HepG2 (cell line): ENCODE measurements around the gene IRGQ. TPM values are rescaled to one million over a fixed set of nuclear protein-coding genes. Genes with fewer than 3 reads are reported as not detected.

Experiments used
- ATAC-seq: fragments of 200-7000 bp; cut with Tn5 transposase; 3 replicates; pipeline ENCODE4 v1.9.1; 2020; ENCODE audit warnings: mild to moderate bottlenecking, moderate library complexity
- BruUV-seq: library from RNA; stranded (reverse); fragments of 400-500 nt; replicated peaks from 2 replicates; lab custom pipeline; 2021; lab: Mats Ljungman, UMichigan
- CTCF ChIA-PET: fragments of 300-600 bp; formaldehyde crosslinking; extraction: SDS; loops from one replicate; lab custom pipeline; 2021; ENCODE audit warnings: low total read pairs, inconsistent platforms, low intra/inter-chr PET ratio; lab: Yijun Ruan, JAX
- POLR2A ChIA-PET: fragments of 350-600 bp; sonication (Branson Sonifier 250); formaldehyde crosslinking; loops from one replicate; lab custom pipeline; 2020; ENCODE audit warnings: antibody characterized with exemption, inconsistent platforms; lab: Yijun Ruan, JAX
- DNase-seq: peaks from one replicate; pipeline ENCODE4 v3.0.0-alpha.2; 2015; ENCODE audit warnings: low spot score
- FAIRE-seq: peaks from 3 replicates; lab custom pipeline; 2011; peaks lifted over from hg19 to GRCh38; lab: Jason Lieb, UNC
- H2AFZ ChIP-seq: one replicate; pipeline ENCODE4 v1.6.1; 2011; ENCODE audit warnings: low read length, inconsistent platforms
- H3K27ac ChIP-seq: fragments of 300-600 bp; 3 replicates; pipeline ENCODE4 v1.8.0; 2011; ENCODE audit warnings: mixed run types, mild to moderate bottlenecking, mixed read lengths, low read length, inconsistent platforms; ENCODE audit not compliant: insufficient read depth; ENCODE audit errors: extremely low read length
- H3K27me3 ChIP-seq, 2 experiments: fragments of 200-600 bp in 1 of 2; 2 replicates in 1 of 2; 3 replicates in 1 of 2; pipeline versions ENCODE4 v1.6.0 to v1.8.0; 2011; ENCODE audit warnings: low read length in 2 of 2, mild to moderate bottlenecking in 2 of 2, moderate library complexity in 2 of 2, inconsistent platforms in 1 of 2; ENCODE audit not compliant: insufficient read depth in 2 of 2, control insufficient read depth in 1 of 2
- H3K36me3 ChIP-seq, 2 experiments: fragments of 200-600 bp in 1 of 2; replicated peaks in 1 of 2; 2 replicates in 1 of 2; 3 replicates in 1 of 2; pipeline versions ENCODE4 v1.5.1 to v1.8.0; 2011; ENCODE audit warnings: low read length in 2 of 2, inconsistent platforms in 1 of 2; ENCODE audit not compliant: insufficient read depth in 2 of 2, control insufficient read depth in 1 of 2
- H3K4me1 ChIP-seq: 2 replicates; pipeline ENCODE4 v1.5.1; 2012; ENCODE audit warnings: low read length, inconsistent platforms; ENCODE audit not compliant: insufficient read depth
- H3K4me2 ChIP-seq: 2 replicates; pipeline ENCODE4 v1.6.0; 2011; ENCODE audit warnings: low read depth, low read length, inconsistent platforms
- H3K4me3 ChIP-seq, 3 experiments: fragments of 200-600 bp in 1 of 3; sonication (generic), shearing (Covaris generic) in 1 of 3; replicated peaks in 1 of 3; 2 replicates each; pipeline ENCODE4 v1.5.1; 2011 to 2016; ENCODE audit warnings: low read length in 3 of 3, inconsistent platforms in 2 of 3, low read depth in 2 of 3, mild to moderate bottlenecking in 2 of 3, control low read depth in 1 of 3, mixed read lengths in 1 of 3; ENCODE audit not compliant: insufficient read depth in 1 of 3
- H3K79me2 ChIP-seq: one replicate; pipeline ENCODE4 v1.6.1; 2011; ENCODE audit warnings: low read length, inconsistent platforms; ENCODE audit not compliant: insufficient read depth
- H3K9ac ChIP-seq: 2 replicates; pipeline ENCODE4 v1.6.0; 2011; ENCODE audit warnings: mild to moderate bottlenecking, low read depth, low read length, inconsistent platforms; ENCODE audit not compliant: insufficient read depth
- H3K9me3 ChIP-seq: 2 replicates; pipeline ENCODE4 v1.5.1; 2012; ENCODE audit warnings: mild to moderate bottlenecking, low read length
- H4K20me1 ChIP-seq: 2 replicates; pipeline ENCODE4 v1.6.0; 2011; ENCODE audit warnings: inconsistent platforms, mild to moderate bottlenecking, low read length, moderate library complexity; ENCODE audit not compliant: insufficient read depth
- HDAC2 ChIP-seq: sonication (generic); formaldehyde crosslinking; IDR thresholded peaks from 2 replicates; pipeline ENCODE4 v1.4.0; 2020; ENCODE audit warnings: missing genetic modification reagents
- HNRNPH1 ChIP-seq: fragments of 200-400 bp; formaldehyde crosslinking; optimal IDR thresholded peaks from 2 replicates; pipeline ENCODE3; 2017; ENCODE audit warnings: mild to moderate bottlenecking, low read depth, low read length
- KDM3A ChIP-seq: IDR thresholded peaks from 2 replicates; pipeline ENCODE4 v1.6.1; 2018; ENCODE audit warnings: low read depth, missing compliant biosample characterization
- NFIB ChIP-seq: sonication (generic); formaldehyde crosslinking; IDR thresholded peaks from 2 replicates; pipeline ENCODE4 v1.9.0; 2021; ENCODE audit warnings: missing genetic modification reagents, mild to moderate bottlenecking, borderline replicate concordance
- SMC3 ChIP-seq: IDR thresholded peaks from 2 replicates; pipeline ENCODE4 v1.6.1; 2011; ENCODE audit warnings: low read length, improper control_type of control experiment
- SPEN ChIP-seq: sonication (generic); formaldehyde crosslinking; IDR thresholded peaks from 2 replicates; pipeline ENCODE4 v1.5.1; 2020; ENCODE audit warnings: low read depth, mild to moderate bottlenecking, missing genetic modification reagents
- ZNF121 ChIP-seq: sonication (generic); formaldehyde crosslinking; IDR thresholded peaks from 2 replicates; pipeline ENCODE4 v1.5.0; 2020; ENCODE audit warnings: mild to moderate bottlenecking, missing genetic modification reagents
- ZNF138 ChIP-seq: sonication (generic); formaldehyde crosslinking; IDR thresholded peaks from 2 replicates; pipeline ENCODE4 v1.5.0; 2020; ENCODE audit warnings: mild to moderate bottlenecking, low read depth, missing genetic modification reagents
- ZZZ3 ChIP-seq: sonication (generic); formaldehyde crosslinking; IDR thresholded peaks from 2 replicates; pipeline ENCODE4 v1.4.0; 2020; ENCODE audit warnings: missing genetic modification reagents, mild to moderate bottlenecking, borderline replicate concordance
- WGBS: methylation state at CpG from one replicate; pipeline ENCODE4 v1.1.6; 2017; ENCODE audit warnings: low lambda C conversion rate; 5-methylcytosine and 5-hydroxymethylcytosine counted together
- in situ Hi-C: cut with HindIII; loops from 2 replicates; pipeline ENCODE4 v1.10.0; 2017; ENCODE audit warnings: low pct_unique_long_range_greater_than_20kb; ENCODE audit not compliant: extremely low pct_ligation_motif_present
- intact Hi-C: fragments of 100-400 bp; cut with micrococcal nuclease; formaldehyde crosslinking; loops from one replicate; pipeline ENCODE4 v1.10.0; 2022; ENCODE audit not compliant: unreplicated experiment
- polyA plus RNA-seq, 8 experiments: library from polyadenylated mRNA; depleted of rRNA in 3 of 8; stranded (reverse) in 7 of 8; unstranded in 1 of 8; fragments of >200 nt; fragmentation: Illumina TruSeq in 4 of 8; extraction: Trizol in 4 of 8; gene quantifications; 2 replicates each; pipeline versions ENCODE4 v1.2.1 to v1.2.3, GENCODE V29; 2011 to 2016; ENCODE audit warnings: low read depth in 4 of 8, missing spikeins in 1 of 8, mixed read lengths in 1 of 8; ENCODE audit not compliant: insufficient read depth in 1 of 8
- total RNA-seq, 5 experiments: library from RNA; depleted of rRNA; stranded (reverse); fragments of >200 nt; fragmentation: Illumina TruSeq; extraction: Trizol; gene quantifications; 2 replicates each; pipeline ENCODE4 v1.2.3, GENCODE V29; 2016; ENCODE audit warnings: low read depth in 1 of 5
- TF ChIP-seq, protein P1 (sequence below): sonication (generic); formaldehyde crosslinking; IDR thresholded peaks from 2 replicates; pipeline ENCODE4 v1.4.0; 2020; ENCODE audit warnings: mild to moderate bottlenecking, missing genetic modification reagents
- TF ChIP-seq, protein P2 (sequence below), 2 experiments: sonication (generic) in 1 of 2; formaldehyde crosslinking in 1 of 2; IDR thresholded peaks; 2 replicates each; pipeline versions ENCODE4 v1.4.0 to v1.6.1; 2016 to 2020; ENCODE audit warnings: borderline replicate concordance in 1 of 2, low read depth in 1 of 2, mild to moderate bottlenecking in 1 of 2, missing genetic modification reagents in 1 of 2
- TF ChIP-seq, protein P3 (sequence below): sonication (generic); formaldehyde crosslinking; IDR thresholded peaks from 2 replicates; pipeline ENCODE4 v1.9.0; 2021; ENCODE audit warnings: missing genetic modification reagents, borderline replicate concordance
- TF ChIP-seq, protein P4 (sequence below): sonication (generic); IDR thresholded peaks from 2 replicates; pipeline ENCODE4 v1.6.1; 2016; ENCODE audit warnings: low read depth, borderline replicate concordance
- TF ChIP-seq, protein P5 (sequence below): sonication (generic); formaldehyde crosslinking; conservative IDR thresholded peaks from 2 replicates; pipeline ENCODE4 v1.4.0; 2020; ENCODE audit warnings: missing genetic modification reagents

IRGQ gene
- total and polyA plus RNA-seq, 2 of the 13 experiments (the other 11 are each of a cell fraction or from before 2014, with no cell fraction given): 11.6 to 12.4 TPM

DNA sequence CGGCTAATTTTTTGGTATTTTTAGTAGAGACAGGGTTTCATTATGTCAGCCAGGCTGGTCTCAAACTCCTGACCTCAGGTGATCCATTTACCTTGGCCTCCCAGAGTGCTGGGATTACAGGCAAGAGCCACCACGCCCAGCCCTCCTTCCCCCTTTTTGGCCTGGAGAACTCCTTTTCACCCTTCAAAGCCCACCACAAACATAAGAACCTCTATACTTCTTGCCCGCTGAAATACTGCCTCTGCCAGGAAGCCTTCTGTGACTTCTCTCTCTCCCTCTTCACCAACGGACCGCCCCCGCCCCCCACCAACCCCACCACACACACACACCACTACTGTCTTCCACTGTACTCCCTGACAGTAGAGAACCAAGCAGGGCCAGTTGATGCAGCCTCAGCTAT, 21.0 kb upstream of the IRGQ start (continued):
- TF ChIP-seq, protein P1, sequence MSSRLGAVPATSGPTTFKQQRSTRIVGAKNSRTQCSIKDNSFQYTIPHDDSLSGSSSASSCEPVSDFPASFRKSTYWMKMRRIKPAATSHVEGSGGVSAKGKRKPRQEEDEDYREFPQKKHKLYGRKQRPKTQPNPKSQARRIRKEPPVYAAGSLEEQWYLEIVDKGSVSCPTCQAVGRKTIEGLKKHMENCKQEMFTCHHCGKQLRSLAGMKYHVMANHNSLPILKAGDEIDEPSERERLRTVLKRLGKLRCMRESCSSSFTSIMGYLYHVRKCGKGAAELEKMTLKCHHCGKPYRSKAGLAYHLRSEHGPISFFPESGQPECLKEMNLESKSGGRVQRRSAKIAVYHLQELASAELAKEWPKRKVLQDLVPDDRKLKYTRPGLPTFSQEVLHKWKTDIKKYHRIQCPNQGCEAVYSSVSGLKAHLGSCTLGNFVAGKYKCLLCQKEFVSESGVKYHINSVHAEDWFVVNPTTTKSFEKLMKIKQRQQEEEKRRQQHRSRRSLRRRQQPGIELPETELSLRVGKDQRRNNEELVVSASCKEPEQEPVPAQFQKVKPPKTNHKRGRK: no peak
- TF ChIP-seq ZZZ3 (CRISPR knock-in tag): no peak
- TF ChIP-seq NFIB: no peak
- TF ChIP-seq, all 625 proteins: peak for 0

DNA sequence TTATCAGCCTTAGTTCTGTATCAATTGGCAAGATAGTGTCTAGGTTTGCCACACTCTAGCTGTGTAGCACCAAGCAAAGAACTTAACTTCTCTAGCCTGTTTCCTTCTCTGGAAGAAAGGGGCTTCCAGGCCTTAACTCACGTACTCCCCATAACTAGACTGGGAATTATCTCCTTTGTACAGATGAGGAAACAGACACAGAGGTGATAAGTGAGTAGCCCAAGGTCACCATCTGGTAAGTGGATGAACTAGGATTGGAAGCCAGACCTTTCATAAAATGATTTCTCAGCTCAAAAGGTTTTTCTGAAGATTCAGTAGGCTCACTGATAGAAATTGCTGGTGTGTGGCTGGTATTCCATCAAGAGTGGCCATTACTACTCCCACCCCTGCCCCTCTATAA, 20.4 kb upstream of the IRGQ start:
- no TSS peak for BruUV-seq
- intact Hi-C loops: no loop called here
- Histone ChIP-seq H4K20me1 (no peaks in the 10 kb centered on the region), H3K4me2 (no peak overlapping the region), H3K9me3 (no peaks in the 10 kb centered on the region), H3K4me3 (no peak overlapping the region), H3K4me1 (peaks cover 24% of the 10 kb centered on the region), H2AFZ (no peak overlapping the region), H3K36me3 (peaks cover 9 to 22% of the 10 kb centered on the region in 2 experiments; a peak in 4 of 5 replicates), H3K9ac (no peak overlapping the region), H3K79me2 (peaks cover 14% of the 10 kb centered on the region), H3K27me3 (no peaks in the 10 kb centered on the region), H3K27ac (no peak overlapping the region)
- in situ Hi-C loops: no loop called here
- FAIRE-seq: no peak
- 80% methylated on average over 1 of the region's 1 CpG for WGBS
- CTCF ChIA-PET: no interaction called here
- POLR2A ChIA-PET: no interaction called here
- ATAC-seq: no peak
- no peak for DNase-seq
- TF ChIP-seq, protein P2, sequence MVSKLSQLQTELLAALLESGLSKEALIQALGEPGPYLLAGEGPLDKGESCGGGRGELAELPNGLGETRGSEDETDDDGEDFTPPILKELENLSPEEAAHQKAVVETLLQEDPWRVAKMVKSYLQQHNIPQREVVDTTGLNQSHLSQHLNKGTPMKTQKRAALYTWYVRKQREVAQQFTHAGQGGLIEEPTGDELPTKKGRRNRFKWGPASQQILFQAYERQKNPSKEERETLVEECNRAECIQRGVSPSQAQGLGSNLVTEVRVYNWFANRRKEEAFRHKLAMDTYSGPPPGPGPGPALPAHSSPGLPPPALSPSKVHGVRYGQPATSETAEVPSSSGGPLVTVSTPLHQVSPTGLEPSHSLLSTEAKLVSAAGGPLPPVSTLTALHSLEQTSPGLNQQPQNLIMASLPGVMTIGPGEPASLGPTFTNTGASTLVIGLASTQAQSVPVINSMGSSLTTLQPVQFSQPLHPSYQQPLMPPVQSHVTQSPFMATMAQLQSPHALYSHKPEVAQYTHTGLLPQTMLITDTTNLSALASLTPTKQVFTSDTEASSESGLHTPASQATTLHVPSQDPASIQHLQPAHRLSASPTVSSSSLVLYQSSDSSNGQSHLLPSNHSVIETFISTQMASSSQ (IDR thresholded peaks at IDR 0.05; ENCODE audit: low read depth): no peak
- TF ChIP-seq, protein P2 (CRISPR knock-in tag; IDR thresholded peaks at IDR 0.05; ENCODE audit: borderline replicate concordance): no peak
- no peak for TF ChIP-seq HNRNPH1
- TF ChIP-seq ZNF138 (CRISPR knock-in tag): no peak
- no peak for TF ChIP-seq SMC3
- TF ChIP-seq, protein P3, sequence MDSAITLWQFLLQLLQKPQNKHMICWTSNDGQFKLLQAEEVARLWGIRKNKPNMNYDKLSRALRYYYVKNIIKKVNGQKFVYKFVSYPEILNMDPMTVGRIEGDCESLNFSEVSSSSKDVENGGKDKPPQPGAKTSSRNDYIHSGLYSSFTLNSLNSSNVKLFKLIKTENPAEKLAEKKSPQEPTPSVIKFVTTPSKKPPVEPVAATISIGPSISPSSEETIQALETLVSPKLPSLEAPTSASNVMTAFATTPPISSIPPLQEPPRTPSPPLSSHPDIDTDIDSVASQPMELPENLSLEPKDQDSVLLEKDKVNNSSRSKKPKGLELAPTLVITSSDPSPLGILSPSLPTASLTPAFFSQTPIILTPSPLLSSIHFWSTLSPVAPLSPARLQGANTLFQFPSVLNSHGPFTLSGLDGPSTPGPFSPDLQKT (CRISPR knock-in tag): no peak
- no peak for TF ChIP-seq HDAC2 (CRISPR knock-in tag)
- TF ChIP-seq KDM3A (CRISPR knock-in tag): no peak
- TF ChIP-seq SPEN (CRISPR knock-in tag): no peak
- no peak for TF ChIP-seq ZNF121 (CRISPR knock-in tag)
- TF ChIP-seq, protein P4, sequence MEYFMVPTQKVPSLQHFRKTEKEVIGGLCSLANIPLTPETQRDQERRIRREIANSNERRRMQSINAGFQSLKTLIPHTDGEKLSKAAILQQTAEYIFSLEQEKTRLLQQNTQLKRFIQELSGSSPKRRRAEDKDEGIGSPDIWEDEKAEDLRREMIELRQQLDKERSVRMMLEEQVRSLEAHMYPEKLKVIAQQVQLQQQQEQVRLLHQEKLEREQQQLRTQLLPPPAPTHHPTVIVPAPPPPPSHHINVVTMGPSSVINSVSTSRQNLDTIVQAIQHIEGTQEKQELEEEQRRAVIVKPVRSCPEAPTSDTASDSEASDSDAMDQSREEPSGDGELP: no peak
- TF ChIP-seq, protein P5, sequence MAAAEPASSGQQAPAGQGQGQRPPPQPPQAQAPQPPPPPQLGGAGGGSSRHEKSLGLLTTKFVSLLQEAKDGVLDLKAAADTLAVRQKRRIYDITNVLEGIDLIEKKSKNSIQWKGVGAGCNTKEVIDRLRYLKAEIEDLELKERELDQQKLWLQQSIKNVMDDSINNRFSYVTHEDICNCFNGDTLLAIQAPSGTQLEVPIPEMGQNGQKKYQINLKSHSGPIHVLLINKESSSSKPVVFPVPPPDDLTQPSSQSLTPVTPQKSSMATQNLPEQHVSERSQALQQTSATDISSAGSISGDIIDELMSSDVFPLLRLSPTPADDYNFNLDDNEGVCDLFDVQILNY (CRISPR knock-in tag): no peak
